ENCODE data around the gene GRIFIN.

GRIFIN gene

GRCh38 chr7:2476298-2476697 lies at the start of gene GRIFIN:
Gene GRIFIN, minus strand, starts transcription at chr7:2476398. Its CDS starts 15 bp downstream, at chr7:2476383.
- DNase-seq (ENCODE audit: low read depth in 2 of 2, low spot score in 1 of 2): no peak

GRCh38 chr7:2524808-2525657 lies 48.8 kb upstream of the GRIFIN start:
- DNase-seq (ENCODE audit: low read depth in 2 of 2, low spot score in 1 of 2): no peak

GRCh38 chr7:2523941-2524807 lies 48.0 kb upstream of the GRIFIN start:
- DNase-seq (ENCODE audit: low read depth in 2 of 2, low spot score in 1 of 2): no peak

- DNase-seq (ENCODE audit: low read depth in 2 of 2, low spot score in 1 of 2): no peak
Observed at GRCh38 chr7:2523461-2523936, 47.3 kb upstream of the GRIFIN start.

- no peak for DNase-seq (ENCODE audit: low read depth in 2 of 2, low spot score in 1 of 2)
Observed at GRCh38 chr7:2522780-2523433, 46.7 kb upstream of the GRIFIN start.

GRCh38 chr7:2521952-2522591 lies 45.9 kb upstream of the GRIFIN start:
- peak in 1 of 2 donors; percentile 71 for DNase-seq (ENCODE audit: low read depth in 2 of 2, low spot score in 1 of 2)

- no peak for DNase-seq (ENCODE audit: low read depth in 2 of 2, low spot score in 1 of 2)
Observed at GRCh38 chr7:2521341-2521745, 45.1 kb upstream of the GRIFIN start.

GRCh38 chr7:2520761-2521290 lies 44.6 kb upstream of the GRIFIN start:
- DNase-seq (ENCODE audit: low read depth in 2 of 2, low spot score in 1 of 2): no peak

GRCh38 chr7:2520131-2520760 lies 44.0 kb upstream of the GRIFIN start:
- no peak for DNase-seq (ENCODE audit: low read depth in 2 of 2, low spot score in 1 of 2)

GRCh38 chr7:2519119-2519930 lies 43.1 kb upstream of the GRIFIN start, which contains the start of gene LFNG:
Gene LFNG, plus strand, starts transcription at chr7:2519774. Its CDS starts 88 bp downstream, at chr7:2519862.
- DNase-seq (ENCODE audit: low read depth in 2 of 2, low spot score in 1 of 2): peak; percentile 57 to 74

- DNase-seq (ENCODE audit: low read depth in 2 of 2, low spot score in 1 of 2): no peak
Observed at GRCh38 chr7:2518737-2519118, 42.5 kb upstream of the GRIFIN start.

- no peak for DNase-seq (ENCODE audit: low read depth in 2 of 2, low spot score in 1 of 2)
Observed at GRCh38 chr7:2517678-2518507, 41.7 kb upstream of the GRIFIN start.

- no peak for DNase-seq (ENCODE audit: low read depth in 2 of 2, low spot score in 1 of 2)
Observed at GRCh38 chr7:2517026-2517425, 40.8 kb upstream of the GRIFIN start.

GRCh38 chr7:2516194-2516555 lies 40.0 kb upstream of the GRIFIN start:
- no peak for DNase-seq (ENCODE audit: low read depth in 2 of 2, low spot score in 1 of 2)

GRCh38 chr7:2515424-2516193 lies 39.4 kb upstream of the GRIFIN start:
- no peak for DNase-seq (ENCODE audit: low read depth in 2 of 2, low spot score in 1 of 2)

GRCh38 chr7:2514473-2515423 lies 38.5 kb upstream of the GRIFIN start:
- DNase-seq (ENCODE audit: low read depth in 2 of 2, low spot score in 1 of 2): no peak

- no peak for DNase-seq (ENCODE audit: low read depth in 2 of 2, low spot score in 1 of 2)
Observed at GRCh38 chr7:2513702-2514101, 37.5 kb upstream of the GRIFIN start.

Data from stimulated activated CD8-positive, alpha-beta memory T cell treated with anti-CD3 and anti-CD28 coated beads, Interleukin-4, amount 100 ng/mL, for 4 hours (primary cell).